ENCODE results near the gene ERBB4.
"Not testable (repeated sequence)": the region's sequence is repeated elsewhere in the genome, so short reads cannot be mapped to it uniquely, and the experiment has no call there.

Gene ERBB4

DNA sequence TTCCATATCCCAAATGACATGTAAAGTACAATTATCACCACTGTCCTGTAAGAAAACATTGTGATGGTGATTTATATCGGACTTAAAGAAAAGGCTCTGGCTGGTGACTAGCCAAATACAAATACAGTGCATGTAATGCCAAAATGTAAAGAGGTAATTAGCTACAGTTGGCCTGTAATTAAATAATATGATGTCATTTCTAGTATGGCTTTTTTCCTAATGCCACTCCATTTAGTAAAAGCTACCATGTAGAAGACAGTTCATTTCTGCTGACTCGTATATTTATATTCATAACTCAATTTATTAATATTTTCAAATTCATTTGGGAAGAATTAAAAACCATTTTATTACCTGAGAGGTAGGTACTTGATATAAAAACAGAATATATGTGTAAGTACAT is 815.7 kb downstream of the ERBB4 start:
- no peak overlapping the region for H3K4me2 ChIP-seq (ENCODE audit: low read length)
- no peak overlapping the region for H3K27ac ChIP-seq
- TF ChIP-seq, protein P1, sequence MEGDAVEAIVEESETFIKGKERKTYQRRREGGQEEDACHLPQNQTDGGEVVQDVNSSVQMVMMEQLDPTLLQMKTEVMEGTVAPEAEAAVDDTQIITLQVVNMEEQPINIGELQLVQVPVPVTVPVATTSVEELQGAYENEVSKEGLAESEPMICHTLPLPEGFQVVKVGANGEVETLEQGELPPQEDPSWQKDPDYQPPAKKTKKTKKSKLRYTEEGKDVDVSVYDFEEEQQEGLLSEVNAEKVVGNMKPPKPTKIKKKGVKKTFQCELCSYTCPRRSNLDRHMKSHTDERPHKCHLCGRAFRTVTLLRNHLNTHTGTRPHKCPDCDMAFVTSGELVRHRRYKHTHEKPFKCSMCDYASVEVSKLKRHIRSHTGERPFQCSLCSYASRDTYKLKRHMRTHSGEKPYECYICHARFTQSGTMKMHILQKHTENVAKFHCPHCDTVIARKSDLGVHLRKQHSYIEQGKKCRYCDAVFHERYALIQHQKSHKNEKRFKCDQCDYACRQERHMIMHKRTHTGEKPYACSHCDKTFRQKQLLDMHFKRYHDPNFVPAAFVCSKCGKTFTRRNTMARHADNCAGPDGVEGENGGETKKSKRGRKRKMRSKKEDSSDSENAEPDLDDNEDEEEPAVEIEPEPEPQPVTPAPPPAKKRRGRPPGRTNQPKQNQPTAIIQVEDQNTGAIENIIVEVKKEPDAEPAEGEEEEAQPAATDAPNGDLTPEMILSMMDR (IDR thresholded peaks at IDR 0.05): no peak
- no peaks in the 10 kb centered on the region for H3K36me3 ChIP-seq (ENCODE audit: control insufficient read depth, insufficient read depth, low read length)
- H3K79me2 ChIP-seq: no peaks in the 10 kb centered on the region
- no peak overlapping the region for H2AFZ ChIP-seq
- H3K9me3 ChIP-seq (ENCODE audit: control insufficient read depth, low read length): no peaks in the 10 kb centered on the region
- no peak overlapping the region for H3K4me3 ChIP-seq (ENCODE audit: low read depth, low read length)
- H3K9ac ChIP-seq: no peak overlapping the region
- no peaks in the 10 kb centered on the region for H3K27me3 ChIP-seq (ENCODE audit: control insufficient read depth, insufficient read depth, low read length)
- no peaks in the 10 kb centered on the region for H3K4me1 ChIP-seq

DNA sequence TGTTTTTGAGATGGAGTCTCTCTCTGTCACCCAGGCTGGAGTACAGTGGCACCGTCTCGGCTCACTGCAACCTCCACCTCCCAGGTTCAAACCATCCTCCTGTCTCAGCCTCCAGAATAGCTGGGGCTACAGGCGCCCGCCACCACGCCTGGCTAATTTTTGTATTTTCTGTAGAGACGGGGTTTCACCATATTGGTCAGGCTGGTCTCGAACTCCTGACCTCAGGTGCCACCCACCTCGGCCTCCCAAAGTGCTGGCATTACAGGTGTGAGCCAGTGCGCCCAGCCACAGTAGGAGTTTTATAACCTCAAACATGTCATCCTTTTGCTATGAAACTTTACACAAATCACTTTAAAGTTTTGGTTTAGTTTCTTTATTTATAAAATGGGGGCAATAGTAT is 816.7 kb downstream of the ERBB4 start:
- H3K4me1 ChIP-seq; H3K4me2 ChIP-seq (ENCODE audit: low read length); H3K36me3 ChIP-seq (ENCODE audit: control insufficient read depth, insufficient read depth, low read length); H2AFZ ChIP-seq; H3K27me3 ChIP-seq (ENCODE audit: control insufficient read depth, insufficient read depth, low read length); H3K9me3 ChIP-seq (ENCODE audit: control insufficient read depth, low read length); H3K9ac ChIP-seq; H3K4me3 ChIP-seq (ENCODE audit: low read depth, low read length); H3K79me2 ChIP-seq; H3K27ac ChIP-seq: not testable (repeated sequence)

DNA sequence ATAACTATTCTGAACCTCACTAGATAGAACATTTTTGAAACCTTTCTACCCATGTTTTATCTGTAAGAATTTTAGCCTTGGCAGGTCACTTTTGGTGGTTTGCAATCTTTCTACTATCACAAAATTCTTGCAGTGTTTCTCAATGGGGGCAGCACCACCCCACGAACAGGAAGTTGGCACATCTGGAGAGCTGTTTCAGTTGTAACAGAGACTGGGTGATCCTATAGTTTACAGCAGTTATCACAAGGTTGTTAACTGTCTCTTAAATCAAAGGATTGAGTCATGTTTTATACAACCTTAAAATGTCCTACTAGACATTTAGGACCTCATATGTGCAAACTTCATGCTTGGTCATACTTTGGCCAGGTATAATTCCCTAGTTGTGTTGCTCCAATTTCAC is 829.2 kb downstream of the ERBB4 start:
- no peaks in the 10 kb centered on the region for H3K79me2 ChIP-seq
- H3K27me3 ChIP-seq (ENCODE audit: control insufficient read depth, insufficient read depth, low read length): no peaks in the 10 kb centered on the region
- H3K27ac ChIP-seq: no peak overlapping the region
- no peak overlapping the region for H3K9ac ChIP-seq
- no peaks in the 10 kb centered on the region for H3K4me1 ChIP-seq
- H3K36me3 ChIP-seq (ENCODE audit: control insufficient read depth, insufficient read depth, low read length): no peaks in the 10 kb centered on the region
- H3K4me3 ChIP-seq (ENCODE audit: low read depth, low read length): no peak overlapping the region
- H2AFZ ChIP-seq: no peak overlapping the region
- H3K9me3 ChIP-seq (ENCODE audit: control insufficient read depth, low read length): no peaks in the 10 kb centered on the region
- no peak overlapping the region for H3K4me2 ChIP-seq (ENCODE audit: low read length)
- TF ChIP-seq, protein P1 (IDR thresholded peaks at IDR 0.05): no peak

DNA sequence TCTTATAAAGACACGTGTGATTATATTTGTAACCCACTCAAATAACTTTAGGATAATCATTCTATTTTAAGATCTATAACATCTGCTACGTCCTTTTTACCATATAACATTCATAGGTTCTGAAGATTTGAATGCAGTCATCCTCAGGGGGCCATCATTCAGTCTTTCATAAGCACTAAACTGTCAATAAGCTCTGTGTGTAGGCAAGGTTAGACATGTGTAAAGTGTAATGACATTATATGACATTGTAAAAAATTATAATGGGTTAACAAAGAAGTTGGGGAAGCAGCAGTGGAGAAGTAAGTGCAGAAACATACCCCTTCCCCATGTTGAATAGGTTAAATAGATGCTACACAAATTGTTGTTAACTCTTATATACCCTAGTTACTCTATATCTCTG is 845.9 kb downstream of the ERBB4 start:
- Histone ChIP-seq H3K36me3 (ENCODE audit: control insufficient read depth, insufficient read depth, low read length) (no peaks in the 10 kb centered on the region), H3K27me3 (ENCODE audit: control insufficient read depth, insufficient read depth, low read length) (no peaks in the 10 kb centered on the region), H3K9ac (no peak overlapping the region), H3K4me2 (ENCODE audit: low read length) (no peak overlapping the region), H3K9me3 (ENCODE audit: control insufficient read depth, low read length) (no peaks in the 10 kb centered on the region), H2AFZ (no peak overlapping the region), H3K4me1 (no peaks in the 10 kb centered on the region), H3K27ac (no peak overlapping the region), H3K4me3 (ENCODE audit: low read depth, low read length) (no peak overlapping the region), H3K79me2 (no peaks in the 10 kb centered on the region)
- TF ChIP-seq, protein P1 (IDR thresholded peaks at IDR 0.05): no peak

DNA sequence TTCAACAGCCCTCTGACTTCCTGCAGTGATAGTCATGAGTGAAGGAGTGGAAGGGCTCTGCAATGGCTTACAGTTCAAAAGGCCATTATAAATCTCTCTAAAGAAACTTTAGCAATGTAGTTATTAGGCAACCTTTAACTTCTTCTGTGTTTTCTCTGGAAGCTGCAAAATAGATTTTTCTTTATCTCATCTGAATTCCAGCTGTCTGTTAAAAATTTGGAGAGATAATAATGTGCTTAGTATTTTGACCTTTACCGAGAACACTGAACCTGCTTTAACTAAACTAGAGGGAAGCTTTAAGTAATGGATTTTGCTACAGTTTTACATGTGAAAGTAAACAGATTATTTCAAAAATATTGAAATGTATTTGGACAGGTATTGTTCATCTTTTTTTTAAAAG is 847.9 kb downstream of the ERBB4 start:
- Histone ChIP-seq H3K27me3 (ENCODE audit: control insufficient read depth, insufficient read depth, low read length) (no peaks in the 10 kb centered on the region), H3K9me3 (ENCODE audit: control insufficient read depth, low read length) (no peaks in the 10 kb centered on the region), H2AFZ (no peak overlapping the region), H3K36me3 (ENCODE audit: control insufficient read depth, insufficient read depth, low read length) (no peaks in the 10 kb centered on the region), H3K27ac (no peak overlapping the region), H3K4me3 (ENCODE audit: low read depth, low read length) (no peak overlapping the region), H3K4me2 (ENCODE audit: low read length) (no peak overlapping the region), H3K9ac (no peak overlapping the region), H3K79me2 (no peaks in the 10 kb centered on the region), H3K4me1 (no peaks in the 10 kb centered on the region)
- TF ChIP-seq, protein P1 (IDR thresholded peaks at IDR 0.05): no peak
